HL-60 (cell line): ENCODE results near the gene GSC.

Experiments
- POLR2AphosphoS5 ChIP-seq: IDR thresholded peaks from 2 replicates; pipeline ENCODE4 v1.6.1; 2012; ENCODE audit warnings: low read depth
- SPI1 ChIP-seq: IDR thresholded peaks from 2 replicates; pipeline ENCODE4 v1.6.1; 2012; ENCODE audit warnings: low read depth, mild to moderate bottlenecking, borderline replicate concordance
- TF ChIP-seq, protein P1 (sequence below): IDR thresholded peaks from 2 replicates; pipeline ENCODE4 v1.6.1; 2012; ENCODE audit warnings: low read depth; ENCODE audit not compliant: insufficient replicate concordance
- TF ChIP-seq, protein P2 (sequence below): IDR thresholded peaks from one replicate; pipeline ENCODE4 v1.5.1; 2011; ENCODE audit warnings: low read length, control low read depth, inconsistent platforms; ENCODE audit not compliant: insufficient read depth

DNA sequence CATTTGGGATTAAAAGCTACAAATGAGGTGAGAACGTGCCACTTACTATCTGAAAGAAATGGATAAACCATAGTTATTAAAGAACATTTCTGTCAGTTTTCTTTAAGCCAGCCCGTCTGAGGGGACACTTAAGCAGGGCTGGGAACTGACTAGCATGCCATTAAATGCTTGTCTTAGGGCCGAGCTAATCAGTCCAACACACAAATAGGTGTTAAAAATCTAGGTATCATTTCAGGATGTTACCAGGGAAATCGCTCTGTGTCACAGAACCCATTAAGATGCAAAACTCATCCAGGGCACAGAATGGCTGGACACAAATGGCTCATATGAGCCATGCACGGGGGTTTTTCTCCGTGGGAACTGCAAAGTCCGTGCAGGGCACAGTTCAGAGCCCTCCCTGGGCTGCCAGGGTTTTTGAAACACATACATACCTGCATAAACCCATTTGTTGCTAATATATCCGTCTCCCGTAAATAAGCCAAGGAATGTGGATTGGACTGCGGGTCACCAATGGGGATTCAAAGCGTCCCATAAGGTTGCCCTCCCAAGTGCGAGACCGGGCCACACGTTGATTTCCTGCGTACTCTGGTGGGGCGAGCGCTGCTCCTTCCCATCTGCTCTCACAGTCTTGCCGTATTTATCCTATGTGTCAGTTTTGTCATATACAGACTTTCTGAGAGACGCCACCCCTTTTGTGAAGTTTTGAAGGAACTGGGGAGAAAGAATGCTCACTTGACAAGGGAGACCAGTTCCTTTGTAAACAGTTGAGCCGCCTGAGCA is 5.4 kb upstream of the GSC start:
- TF ChIP-seq, protein P1, sequence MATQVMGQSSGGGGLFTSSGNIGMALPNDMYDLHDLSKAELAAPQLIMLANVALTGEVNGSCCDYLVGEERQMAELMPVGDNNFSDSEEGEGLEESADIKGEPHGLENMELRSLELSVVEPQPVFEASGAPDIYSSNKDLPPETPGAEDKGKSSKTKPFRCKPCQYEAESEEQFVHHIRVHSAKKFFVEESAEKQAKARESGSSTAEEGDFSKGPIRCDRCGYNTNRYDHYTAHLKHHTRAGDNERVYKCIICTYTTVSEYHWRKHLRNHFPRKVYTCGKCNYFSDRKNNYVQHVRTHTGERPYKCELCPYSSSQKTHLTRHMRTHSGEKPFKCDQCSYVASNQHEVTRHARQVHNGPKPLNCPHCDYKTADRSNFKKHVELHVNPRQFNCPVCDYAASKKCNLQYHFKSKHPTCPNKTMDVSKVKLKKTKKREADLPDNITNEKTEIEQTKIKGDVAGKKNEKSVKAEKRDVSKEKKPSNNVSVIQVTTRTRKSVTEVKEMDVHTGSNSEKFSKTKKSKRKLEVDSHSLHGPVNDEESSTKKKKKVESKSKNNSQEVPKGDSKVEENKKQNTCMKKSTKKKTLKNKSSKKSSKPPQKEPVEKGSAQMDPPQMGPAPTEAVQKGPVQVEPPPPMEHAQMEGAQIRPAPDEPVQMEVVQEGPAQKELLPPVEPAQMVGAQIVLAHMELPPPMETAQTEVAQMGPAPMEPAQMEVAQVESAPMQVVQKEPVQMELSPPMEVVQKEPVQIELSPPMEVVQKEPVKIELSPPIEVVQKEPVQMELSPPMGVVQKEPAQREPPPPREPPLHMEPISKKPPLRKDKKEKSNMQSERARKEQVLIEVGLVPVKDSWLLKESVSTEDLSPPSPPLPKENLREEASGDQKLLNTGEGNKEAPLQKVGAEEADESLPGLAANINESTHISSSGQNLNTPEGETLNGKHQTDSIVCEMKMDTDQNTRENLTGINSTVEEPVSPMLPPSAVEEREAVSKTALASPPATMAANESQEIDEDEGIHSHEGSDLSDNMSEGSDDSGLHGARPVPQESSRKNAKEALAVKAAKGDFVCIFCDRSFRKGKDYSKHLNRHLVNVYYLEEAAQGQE: no peak
- TF ChIP-seq, protein P2, sequence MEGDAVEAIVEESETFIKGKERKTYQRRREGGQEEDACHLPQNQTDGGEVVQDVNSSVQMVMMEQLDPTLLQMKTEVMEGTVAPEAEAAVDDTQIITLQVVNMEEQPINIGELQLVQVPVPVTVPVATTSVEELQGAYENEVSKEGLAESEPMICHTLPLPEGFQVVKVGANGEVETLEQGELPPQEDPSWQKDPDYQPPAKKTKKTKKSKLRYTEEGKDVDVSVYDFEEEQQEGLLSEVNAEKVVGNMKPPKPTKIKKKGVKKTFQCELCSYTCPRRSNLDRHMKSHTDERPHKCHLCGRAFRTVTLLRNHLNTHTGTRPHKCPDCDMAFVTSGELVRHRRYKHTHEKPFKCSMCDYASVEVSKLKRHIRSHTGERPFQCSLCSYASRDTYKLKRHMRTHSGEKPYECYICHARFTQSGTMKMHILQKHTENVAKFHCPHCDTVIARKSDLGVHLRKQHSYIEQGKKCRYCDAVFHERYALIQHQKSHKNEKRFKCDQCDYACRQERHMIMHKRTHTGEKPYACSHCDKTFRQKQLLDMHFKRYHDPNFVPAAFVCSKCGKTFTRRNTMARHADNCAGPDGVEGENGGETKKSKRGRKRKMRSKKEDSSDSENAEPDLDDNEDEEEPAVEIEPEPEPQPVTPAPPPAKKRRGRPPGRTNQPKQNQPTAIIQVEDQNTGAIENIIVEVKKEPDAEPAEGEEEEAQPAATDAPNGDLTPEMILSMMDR: no peak
- TF ChIP-seq POLR2AphosphoS5 (no peak), SPI1 (no peak)
